DND-41 (cell line): ENCODE results near the gene ECHDC3.

ENCODE experiments used
- ATAC-seq: fragments of 200-7000 bp; cut with Tn5 transposase; 3 replicates; pipeline ENCODE4 v1.9.1; 2021; ENCODE audit warnings: low read depth; ENCODE audit not compliant: insufficient read depth
- DNase-seq: peaks from one replicate; pipeline ENCODE4 v3.0.0-alpha.2; 2020
- H2AFZ ChIP-seq: 2 replicates; pipeline ENCODE4 v1.6.0; 2012; ENCODE audit warnings: low read depth, low read length
- H3K27ac ChIP-seq: 2 replicates; pipeline ENCODE4 v1.5.1; 2012; ENCODE audit warnings: low read length, inconsistent platforms
- H3K27me3 ChIP-seq: fragments of 200-600 bp; sonication (generic); 2 replicates; pipeline ENCODE4 v1.6.0; 2012; ENCODE audit warnings: low read length, mild to moderate bottlenecking, inconsistent platforms; ENCODE audit not compliant: insufficient read depth, poor library complexity
- H3K36me3 ChIP-seq: 2 replicates; pipeline ENCODE4 v1.5.1; 2012; ENCODE audit warnings: low read length, inconsistent platforms; ENCODE audit not compliant: insufficient read depth
- H3K4me1 ChIP-seq: 2 replicates; pipeline ENCODE4 v1.5.1; 2012; ENCODE audit warnings: mild to moderate bottlenecking, low read length; ENCODE audit not compliant: insufficient read depth
- H3K4me2 ChIP-seq: 2 replicates; pipeline ENCODE4 v1.6.0; 2012; ENCODE audit warnings: mild to moderate bottlenecking, moderate library complexity, low read length, inconsistent platforms; ENCODE audit not compliant: insufficient read depth
- H3K4me3 ChIP-seq, 2 experiments: fragments of 200-600 bp in 1 of 2; shearing (Covaris generic) in 1 of 2; 2 replicates each; pipeline ENCODE4 v1.5.1; 2012 to 2016; ENCODE audit warnings: inconsistent platforms in 2 of 2, low read length in 2 of 2, mild to moderate bottlenecking in 2 of 2, low read depth in 1 of 2, moderate library complexity in 1 of 2
- H3K79me2 ChIP-seq: 2 replicates; pipeline ENCODE4 v1.6.0; 2012; ENCODE audit warnings: low read length, inconsistent platforms; ENCODE audit not compliant: insufficient read depth
- H3K9ac ChIP-seq: 2 replicates; pipeline ENCODE4 v1.6.0; 2012; ENCODE audit warnings: low read depth, mild to moderate bottlenecking, inconsistent platforms, low read length, moderate library complexity
- H3K9me3 ChIP-seq: 2 replicates; pipeline ENCODE4 v1.5.1; 2012; ENCODE audit warnings: low read length, moderate library complexity, mild to moderate bottlenecking, inconsistent platforms; ENCODE audit not compliant: insufficient read depth, severe bottlenecking
- H4K20me1 ChIP-seq: 2 replicates; pipeline ENCODE4 v1.6.0; 2012; ENCODE audit warnings: low read length; ENCODE audit not compliant: insufficient read depth
- EZH2 ChIP-seq: IDR thresholded peaks from 3 replicates; pipeline ENCODE4 v1.6.1; 2012; ENCODE audit warnings: borderline replicate concordance, low read depth, mild to moderate bottlenecking, moderate library complexity, low read length, inconsistent platforms; ENCODE audit not compliant: severe bottlenecking
- TF ChIP-seq, protein P1 (sequence below): IDR thresholded peaks from 2 replicates; pipeline ENCODE4 v1.5.1; 2012; ENCODE audit warnings: borderline replicate concordance, low read length, moderate library complexity, mild to moderate bottlenecking; ENCODE audit not compliant: poor library complexity, severe bottlenecking; ENCODE audit errors: extremely low read depth

Gene ECHDC3

DNA sequence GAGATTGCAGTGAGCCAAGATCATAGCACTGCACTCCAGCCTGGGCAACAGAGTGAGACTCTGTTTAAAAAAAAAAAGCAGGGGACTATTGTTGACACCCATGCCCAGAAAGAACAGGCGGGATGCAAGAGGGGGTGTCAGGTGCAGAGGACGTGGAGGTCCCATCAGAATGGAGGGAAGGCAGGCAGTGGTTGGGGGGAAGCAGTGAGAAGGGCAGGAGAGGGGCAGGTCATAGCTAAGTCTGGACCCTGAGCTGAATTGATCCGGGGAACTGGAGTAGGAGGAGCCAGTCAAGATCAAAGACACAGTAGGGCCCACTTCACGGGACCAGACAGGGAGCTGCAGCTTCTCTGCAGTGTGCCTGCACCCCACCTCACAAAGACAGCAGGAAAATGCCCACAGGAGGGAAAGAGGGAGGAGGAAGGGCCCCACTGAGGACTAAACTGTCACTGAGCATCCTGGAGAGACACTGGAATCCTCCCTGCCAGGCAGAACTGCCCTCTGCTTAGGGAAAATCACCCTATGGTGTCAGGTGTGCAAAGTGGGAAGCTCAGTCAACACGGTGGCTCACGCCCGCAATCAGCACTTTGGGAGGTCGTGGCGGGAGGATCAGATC, 27.3 kb upstream of the ECHDC3 start:
- H3K4me3 ChIP-seq, result no peak overlapping the region
- no peaks in the 10 kb centered on the region for H3K36me3 ChIP-seq
- no peaks in the 10 kb centered on the region for H3K27me3 ChIP-seq
- no peak overlapping the region for H3K4me2 ChIP-seq
- no peaks in the 10 kb centered on the region for H4K20me1 ChIP-seq
- no peaks in the 10 kb centered on the region for H3K79me2 ChIP-seq
- no peak for TF ChIP-seq EZH2
- TF ChIP-seq, protein P1, sequence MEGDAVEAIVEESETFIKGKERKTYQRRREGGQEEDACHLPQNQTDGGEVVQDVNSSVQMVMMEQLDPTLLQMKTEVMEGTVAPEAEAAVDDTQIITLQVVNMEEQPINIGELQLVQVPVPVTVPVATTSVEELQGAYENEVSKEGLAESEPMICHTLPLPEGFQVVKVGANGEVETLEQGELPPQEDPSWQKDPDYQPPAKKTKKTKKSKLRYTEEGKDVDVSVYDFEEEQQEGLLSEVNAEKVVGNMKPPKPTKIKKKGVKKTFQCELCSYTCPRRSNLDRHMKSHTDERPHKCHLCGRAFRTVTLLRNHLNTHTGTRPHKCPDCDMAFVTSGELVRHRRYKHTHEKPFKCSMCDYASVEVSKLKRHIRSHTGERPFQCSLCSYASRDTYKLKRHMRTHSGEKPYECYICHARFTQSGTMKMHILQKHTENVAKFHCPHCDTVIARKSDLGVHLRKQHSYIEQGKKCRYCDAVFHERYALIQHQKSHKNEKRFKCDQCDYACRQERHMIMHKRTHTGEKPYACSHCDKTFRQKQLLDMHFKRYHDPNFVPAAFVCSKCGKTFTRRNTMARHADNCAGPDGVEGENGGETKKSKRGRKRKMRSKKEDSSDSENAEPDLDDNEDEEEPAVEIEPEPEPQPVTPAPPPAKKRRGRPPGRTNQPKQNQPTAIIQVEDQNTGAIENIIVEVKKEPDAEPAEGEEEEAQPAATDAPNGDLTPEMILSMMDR, result no peak
- H3K27ac ChIP-seq, result no peak overlapping the region
- H3K9me3 ChIP-seq, result no peaks in the 10 kb centered on the region
- DNase-seq (no peak), ATAC-seq (no peak)
- peaks cover 11% of the 10 kb centered on the region for H3K4me1 ChIP-seq
- no peak overlapping the region for H2AFZ ChIP-seq
- no peak overlapping the region for H3K9ac ChIP-seq

DNA sequence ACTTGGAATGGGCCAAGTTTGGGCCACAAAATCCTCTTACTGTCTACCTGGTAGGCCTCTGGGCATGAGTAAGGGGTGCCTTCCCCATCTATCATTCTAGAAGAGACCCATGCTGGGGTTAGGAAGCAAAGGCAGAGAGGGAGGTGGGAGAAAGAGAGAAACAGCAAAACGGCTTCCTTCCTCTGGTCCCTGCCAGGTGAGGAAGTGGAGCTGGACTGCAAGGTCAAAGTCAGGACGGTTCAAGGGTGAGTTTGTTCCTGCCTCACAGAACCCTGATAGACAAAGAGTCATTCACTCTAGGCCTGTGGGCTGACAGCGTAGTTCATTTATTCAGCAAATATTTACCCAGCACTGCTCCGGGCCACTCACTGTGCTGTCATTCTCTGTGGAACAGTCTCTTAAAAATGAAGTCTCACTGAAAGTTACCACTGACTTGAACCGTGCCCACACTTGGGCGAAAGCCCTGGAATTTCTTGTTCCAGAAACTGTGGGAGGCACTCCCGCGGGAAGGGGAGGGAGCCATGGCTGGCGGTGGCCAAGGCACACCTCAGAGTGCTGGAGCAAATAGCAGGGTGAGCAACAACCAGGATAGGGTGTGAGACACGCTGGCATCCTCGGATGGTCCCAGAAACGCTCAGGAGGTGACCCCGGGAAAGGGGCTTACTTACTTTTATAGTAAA, 26.2 kb upstream of the ECHDC3 start:
- Histone ChIP-seq H3K4me2 (no peak overlapping the region), H3K79me2 (no peaks in the 10 kb centered on the region), H3K27ac (no peak overlapping the region), H4K20me1 (no peaks in the 10 kb centered on the region), H3K4me3 (no peak overlapping the region), H2AFZ (no peak overlapping the region), H3K36me3 (no peaks in the 10 kb centered on the region), H3K9ac (no peak overlapping the region), H3K9me3 (no peaks in the 10 kb centered on the region), H3K27me3 (no peaks in the 10 kb centered on the region), H3K4me1 (peaks cover under 1% of the 10 kb centered on the region)
- ATAC-seq (no peak), DNase-seq (no peak)
- no peak for TF ChIP-seq EZH2
- TF ChIP-seq, protein P1, result no peak

DNA sequence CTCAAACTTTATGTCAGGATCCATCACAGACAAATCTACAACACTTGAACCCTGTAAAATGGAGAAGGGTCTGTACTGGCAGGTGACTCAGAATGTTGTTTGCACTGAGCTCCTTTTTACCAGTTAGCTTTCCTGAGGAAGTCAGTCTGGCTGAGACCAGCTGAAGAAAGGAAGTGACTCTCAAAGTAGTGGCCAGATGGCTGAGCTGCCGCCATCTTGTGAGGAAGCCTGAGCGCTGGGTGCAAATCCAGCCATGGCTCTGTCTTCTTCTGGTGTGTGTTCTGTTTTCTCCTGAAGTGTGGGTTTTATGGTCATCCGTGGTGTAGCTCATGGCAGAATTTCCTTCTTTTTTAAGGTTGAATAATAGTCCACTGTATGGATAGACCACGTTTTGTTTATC, 25.5 kb upstream of the ECHDC3 start:
- TF ChIP-seq, protein P1, result no peak
- TF ChIP-seq EZH2, result no peak
- H3K9ac ChIP-seq, result no peak overlapping the region
- no peak for DNase-seq
- no peaks in the 10 kb centered on the region for H3K36me3 ChIP-seq
- no peaks in the 10 kb centered on the region for H3K9me3 ChIP-seq
- no peaks in the 10 kb centered on the region for H4K20me1 ChIP-seq
- H3K79me2 ChIP-seq, result no peaks in the 10 kb centered on the region
- H3K27me3 ChIP-seq, result no peaks in the 10 kb centered on the region
- H2AFZ ChIP-seq, result no peak overlapping the region
- H3K4me3 ChIP-seq, result no peak overlapping the region
- H3K4me2 ChIP-seq, result no peak overlapping the region
- H3K4me1 ChIP-seq, result no peaks in the 10 kb centered on the region
- H3K27ac ChIP-seq, result no peak overlapping the region
- no peak for ATAC-seq
